Measurements from ENCODE around the gene EIF4E2.

EIF4E2 gene

DNA sequence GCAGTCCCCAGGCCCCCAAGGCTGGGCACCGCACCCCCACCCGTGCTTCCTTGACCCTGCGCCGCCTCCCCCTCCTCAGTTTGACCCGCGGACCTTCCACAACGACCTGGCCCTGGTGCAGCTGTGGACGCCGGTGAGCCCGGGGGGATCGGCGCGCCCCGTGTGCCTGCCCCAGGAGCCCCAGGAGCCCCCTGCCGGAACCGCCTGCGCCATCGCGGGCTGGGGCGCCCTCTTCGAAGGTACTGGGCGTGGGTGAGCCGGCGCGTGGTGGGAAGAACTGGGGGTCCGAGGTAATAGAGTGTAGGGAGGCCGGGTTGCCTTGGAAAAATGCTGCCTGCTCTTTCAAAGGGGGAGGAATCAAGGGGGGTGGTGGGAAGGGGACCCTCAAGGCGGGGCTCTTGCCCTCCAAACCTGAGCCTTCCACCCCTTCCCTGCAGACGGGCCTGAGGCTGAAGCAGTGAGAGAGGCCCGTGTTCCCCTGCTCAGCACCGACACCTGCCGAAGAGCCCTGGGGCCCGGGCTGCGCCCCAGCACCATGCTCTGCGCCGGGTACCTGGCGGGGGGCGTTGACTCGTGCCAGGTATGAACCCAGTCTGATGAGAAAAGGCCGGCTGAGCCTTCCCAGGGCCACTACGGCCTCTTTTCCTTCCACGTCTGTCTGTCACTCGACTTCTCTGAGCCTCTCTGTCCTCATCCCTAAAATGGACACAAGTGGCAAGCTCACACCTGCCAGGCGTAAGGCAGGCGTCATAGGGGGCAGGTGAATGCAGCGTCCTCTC is 27.7 kb upstream of the EIF4E2 start:
- no peak for ATAC-seq
- no peak for TF ChIP-seq ISL1 (CRISPR knock-in tag; IDR thresholded peaks at IDR 0.05)
- TF ChIP-seq, protein P1, sequence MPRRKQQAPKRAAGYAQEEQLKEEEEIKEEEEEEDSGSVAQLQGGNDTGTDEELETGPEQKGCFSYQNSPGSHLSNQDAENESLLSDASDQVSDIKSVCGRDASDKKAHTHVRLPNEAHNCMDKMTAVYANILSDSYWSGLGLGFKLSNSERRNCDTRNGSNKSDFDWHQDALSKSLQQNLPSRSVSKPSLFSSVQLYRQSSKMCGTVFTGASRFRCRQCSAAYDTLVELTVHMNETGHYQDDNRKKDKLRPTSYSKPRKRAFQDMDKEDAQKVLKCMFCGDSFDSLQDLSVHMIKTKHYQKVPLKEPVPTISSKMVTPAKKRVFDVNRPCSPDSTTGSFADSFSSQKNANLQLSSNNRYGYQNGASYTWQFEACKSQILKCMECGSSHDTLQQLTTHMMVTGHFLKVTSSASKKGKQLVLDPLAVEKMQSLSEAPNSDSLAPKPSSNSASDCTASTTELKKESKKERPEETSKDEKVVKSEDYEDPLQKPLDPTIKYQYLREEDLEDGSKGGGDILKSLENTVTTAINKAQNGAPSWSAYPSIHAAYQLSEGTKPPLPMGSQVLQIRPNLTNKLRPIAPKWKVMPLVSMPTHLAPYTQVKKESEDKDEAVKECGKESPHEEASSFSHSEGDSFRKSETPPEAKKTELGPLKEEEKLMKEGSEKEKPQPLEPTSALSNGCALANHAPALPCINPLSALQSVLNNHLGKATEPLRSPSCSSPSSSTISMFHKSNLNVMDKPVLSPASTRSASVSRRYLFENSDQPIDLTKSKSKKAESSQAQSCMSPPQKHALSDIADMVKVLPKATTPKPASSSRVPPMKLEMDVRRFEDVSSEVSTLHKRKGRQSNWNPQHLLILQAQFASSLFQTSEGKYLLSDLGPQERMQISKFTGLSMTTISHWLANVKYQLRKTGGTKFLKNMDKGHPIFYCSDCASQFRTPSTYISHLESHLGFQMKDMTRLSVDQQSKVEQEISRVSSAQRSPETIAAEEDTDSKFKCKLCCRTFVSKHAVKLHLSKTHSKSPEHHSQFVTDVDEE (CRISPR knock-in tag; IDR thresholded peaks at IDR 0.05) = no peak
- TF ChIP-seq PATZ1 (CRISPR knock-in tag; IDR thresholded peaks at IDR 0.05; ENCODE audit: borderline replicate concordance) = no peak
- TF ChIP-seq ZNF565 (CRISPR knock-in tag; conservative IDR thresholded peaks at IDR 0.05; ENCODE audit: low read depth) = no peak
- no peak for TF ChIP-seq PPARA (CRISPR knock-in tag; IDR thresholded peaks at IDR 0.05; ENCODE audit: borderline replicate concordance)
- TF ChIP-seq ZFP3 (CRISPR knock-in tag; IDR thresholded peaks at IDR 0.05) = no peak
- no peak for TF ChIP-seq TOX (CRISPR knock-in tag; IDR thresholded peaks at IDR 0.05; ENCODE audit: borderline replicate concordance)

- peak; percentile 7; the same call in 2 of the 3 replicates for ATAC-seq
- TF ChIP-seq ZC3H10 (CRISPR knock-in tag; IDR thresholded peaks at IDR 0.05) = no peak
- TF ChIP-seq, protein P2, sequence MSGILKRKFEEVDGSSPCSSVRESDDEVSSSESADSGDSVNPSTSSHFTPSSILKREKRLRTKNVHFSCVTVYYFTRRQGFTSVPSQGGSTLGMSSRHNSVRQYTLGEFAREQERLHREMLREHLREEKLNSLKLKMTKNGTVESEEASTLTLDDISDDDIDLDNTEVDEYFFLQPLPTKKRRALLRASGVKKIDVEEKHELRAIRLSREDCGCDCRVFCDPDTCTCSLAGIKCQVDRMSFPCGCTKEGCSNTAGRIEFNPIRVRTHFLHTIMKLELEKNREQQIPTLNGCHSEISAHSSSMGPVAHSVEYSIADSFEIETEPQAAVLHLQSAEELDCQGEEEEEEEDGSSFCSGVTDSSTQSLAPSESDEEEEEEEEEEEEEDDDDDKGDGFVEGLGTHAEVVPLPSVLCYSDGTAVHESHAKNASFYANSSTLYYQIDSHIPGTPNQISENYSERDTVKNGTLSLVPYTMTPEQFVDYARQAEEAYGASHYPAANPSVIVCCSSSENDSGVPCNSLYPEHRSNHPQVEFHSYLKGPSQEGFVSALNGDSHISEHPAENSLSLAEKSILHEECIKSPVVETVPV (CRISPR knock-in tag; IDR thresholded peaks at IDR 0.05) = no peak
Observed at GRCh38 chr2:232523402-232523681, 27.1 kb upstream of the EIF4E2 start.

DNA sequence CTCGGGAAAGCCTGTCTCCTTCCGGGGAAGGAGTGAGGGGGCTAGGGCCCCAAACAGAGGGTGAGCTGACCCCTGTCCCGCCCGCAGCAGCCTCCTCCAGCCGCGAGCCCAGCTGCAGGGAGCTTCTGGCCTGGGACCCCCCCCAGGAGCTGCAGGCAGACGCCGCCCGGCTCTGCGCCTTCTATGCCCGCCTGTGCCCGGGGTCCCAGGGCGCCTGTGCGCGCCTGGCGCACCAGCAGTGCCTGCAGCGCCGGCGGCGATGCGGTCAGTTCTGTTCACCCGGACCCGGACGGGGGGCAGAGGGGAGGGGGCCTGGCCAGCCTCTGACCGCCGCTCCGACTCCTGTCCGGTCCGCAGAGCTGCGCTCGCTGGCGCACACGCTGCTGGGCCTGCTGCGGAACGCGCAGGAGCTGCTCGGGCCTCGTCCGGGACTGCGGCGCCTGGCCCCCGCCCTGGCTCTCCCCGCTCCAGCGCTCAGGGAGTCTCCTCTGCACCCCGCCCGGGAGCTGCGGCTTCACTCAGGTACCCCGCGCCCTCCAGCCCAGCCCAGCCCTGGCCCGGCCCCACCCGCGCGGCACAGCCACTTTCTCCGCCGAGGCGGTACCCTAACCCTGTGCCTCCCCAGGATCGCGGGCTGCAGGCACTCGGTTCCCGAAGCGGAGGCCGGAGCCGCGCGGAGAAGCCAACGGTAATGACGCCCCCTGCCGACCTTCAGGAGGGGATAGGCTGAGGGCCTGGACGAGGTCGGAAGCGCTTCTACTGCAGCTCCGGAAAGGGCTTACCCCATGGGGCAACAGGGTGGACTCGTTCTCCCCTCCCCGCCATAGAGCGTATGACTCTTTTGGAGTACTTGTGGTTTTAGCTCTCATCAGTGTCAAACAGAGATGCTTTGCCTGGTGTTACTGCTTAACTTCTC is 26.5 kb upstream of the EIF4E2 start:
- peak; percentile 60 for ATAC-seq
- no peak for TF ChIP-seq CREB5 (CRISPR knock-in tag; IDR thresholded peaks at IDR 0.05; ENCODE audit: low read depth)
- TF ChIP-seq ZNF8 (CRISPR knock-in tag; IDR thresholded peaks at IDR 0.05) = no peak
- no peak for TF ChIP-seq RARB (CRISPR knock-in tag; IDR thresholded peaks at IDR 0.05)
- TF ChIP-seq GLIS3 (CRISPR knock-in tag; IDR thresholded peaks at IDR 0.05) = no peak
- no peak for TF ChIP-seq CSDC2 (CRISPR knock-in tag; IDR thresholded peaks at IDR 0.05)
- no peak for TF ChIP-seq ESRRG (CRISPR knock-in tag; IDR thresholded peaks at IDR 0.05)
- TF ChIP-seq PPARA (CRISPR knock-in tag; IDR thresholded peaks at IDR 0.05; ENCODE audit: borderline replicate concordance) = no peak
- TF ChIP-seq ZNF565 (CRISPR knock-in tag; conservative IDR thresholded peaks at IDR 0.05; ENCODE audit: low read depth) = no peak
- TF ChIP-seq PATZ1 (CRISPR knock-in tag; IDR thresholded peaks at IDR 0.05; ENCODE audit: borderline replicate concordance) = no peak
- no peak for TF ChIP-seq BACH2 (CRISPR knock-in tag; IDR thresholded peaks at IDR 0.05; ENCODE audit: borderline replicate concordance)
- no peak for TF ChIP-seq ZFP30 (CRISPR knock-in tag; IDR thresholded peaks at IDR 0.05)
- no peak for TF ChIP-seq SNAI2 (CRISPR knock-in tag; IDR thresholded peaks at IDR 0.05)
- TF ChIP-seq ZC3H10 (CRISPR knock-in tag; IDR thresholded peaks at IDR 0.05) = no peak
